ENCODE data around the gene MRPL44. TPM values are rescaled to one million over a fixed set of nuclear protein-coding genes. Genes with fewer than 3 reads are reported as not detected.

The MRPL44 gene
- total RNA-seq, 4 donors from 2014 or later = 16.2 to 29.9 (median 24.3) TPM

DNA sequence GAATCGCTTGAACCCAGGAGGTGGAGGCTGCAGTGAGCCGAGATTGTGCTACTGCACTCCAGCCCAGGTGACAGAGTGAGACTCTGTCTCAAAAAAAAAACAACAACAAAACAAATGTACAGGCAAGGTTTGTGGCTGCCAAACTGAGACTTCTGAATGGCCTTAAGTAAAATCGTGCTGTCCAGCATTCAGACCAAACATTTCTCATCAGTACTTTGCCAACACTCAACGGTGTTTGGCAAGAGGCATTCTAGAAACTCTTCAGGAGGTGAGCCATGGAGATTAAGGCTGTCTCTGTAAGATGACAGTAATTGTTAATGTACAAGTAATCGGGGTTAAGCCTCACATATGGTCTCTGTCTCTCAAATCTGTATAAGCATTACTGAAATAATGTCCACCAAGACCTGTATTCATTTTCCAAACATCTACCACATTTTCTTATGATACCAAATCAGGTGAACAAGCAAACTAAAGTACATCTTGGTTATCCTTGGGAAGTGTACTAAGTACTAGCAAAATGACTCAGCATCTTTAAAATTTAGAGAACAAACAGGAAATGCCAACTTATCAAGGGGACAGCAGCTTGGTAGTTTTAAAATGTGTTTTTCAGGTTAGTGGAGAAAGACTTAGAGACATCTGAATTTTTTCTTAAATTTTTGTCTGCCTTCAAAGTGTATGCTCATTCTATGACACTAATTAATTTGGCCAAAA, 52.5 kb downstream of the MRPL44 start:
- 88% methylated on average over 5 of the region's 5 CpGs for WGBS
- no peaks in the 10 kb centered on the region for H3K4me1 ChIP-seq
- H3K36me3 ChIP-seq = no peaks in the 10 kb centered on the region
- H3K9me3 ChIP-seq = no peaks in the 10 kb centered on the region
- H3K4me3 ChIP-seq = no peak overlapping the region
- no peak overlapping the region for H3K27ac ChIP-seq
- TF ChIP-seq EP300 (IDR thresholded peaks at IDR 0.05) (no peak), POLR2AphosphoS5 (IDR thresholded peaks at IDR 0.05) (no peak), POLR2A (IDR thresholded peaks at IDR 0.05) (no peak)
- TF ChIP-seq, protein P1, sequence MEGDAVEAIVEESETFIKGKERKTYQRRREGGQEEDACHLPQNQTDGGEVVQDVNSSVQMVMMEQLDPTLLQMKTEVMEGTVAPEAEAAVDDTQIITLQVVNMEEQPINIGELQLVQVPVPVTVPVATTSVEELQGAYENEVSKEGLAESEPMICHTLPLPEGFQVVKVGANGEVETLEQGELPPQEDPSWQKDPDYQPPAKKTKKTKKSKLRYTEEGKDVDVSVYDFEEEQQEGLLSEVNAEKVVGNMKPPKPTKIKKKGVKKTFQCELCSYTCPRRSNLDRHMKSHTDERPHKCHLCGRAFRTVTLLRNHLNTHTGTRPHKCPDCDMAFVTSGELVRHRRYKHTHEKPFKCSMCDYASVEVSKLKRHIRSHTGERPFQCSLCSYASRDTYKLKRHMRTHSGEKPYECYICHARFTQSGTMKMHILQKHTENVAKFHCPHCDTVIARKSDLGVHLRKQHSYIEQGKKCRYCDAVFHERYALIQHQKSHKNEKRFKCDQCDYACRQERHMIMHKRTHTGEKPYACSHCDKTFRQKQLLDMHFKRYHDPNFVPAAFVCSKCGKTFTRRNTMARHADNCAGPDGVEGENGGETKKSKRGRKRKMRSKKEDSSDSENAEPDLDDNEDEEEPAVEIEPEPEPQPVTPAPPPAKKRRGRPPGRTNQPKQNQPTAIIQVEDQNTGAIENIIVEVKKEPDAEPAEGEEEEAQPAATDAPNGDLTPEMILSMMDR (IDR thresholded peaks at IDR 0.05) = no peak
- H3K27me3 ChIP-seq = no peaks in the 10 kb centered on the region
- DNase-seq (ENCODE audit: low spot score in 2 of 2) = no peak

DNA sequence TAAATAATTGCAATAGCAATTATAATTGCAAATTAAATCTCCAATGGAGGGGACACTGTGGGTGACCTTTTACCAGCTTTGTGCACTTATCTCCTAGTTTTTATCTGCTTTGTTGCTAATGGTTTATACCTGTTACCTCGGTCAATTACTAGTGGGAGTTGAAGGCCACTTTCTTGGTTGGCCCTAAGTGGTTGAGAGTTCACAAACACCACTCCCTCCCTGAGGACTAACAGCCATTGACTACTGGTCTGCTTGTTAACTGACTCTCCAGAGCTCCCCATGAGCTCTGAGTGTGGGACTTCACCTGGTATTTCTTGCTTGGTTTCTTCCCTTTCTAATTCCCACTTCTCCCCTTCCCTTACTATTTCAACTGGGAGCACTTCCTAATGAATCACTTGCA, 54.6 kb downstream of the MRPL44 start:
- Histone ChIP-seq H3K9me3 (no peaks in the 10 kb centered on the region), H3K27ac (no peak overlapping the region), H3K4me1 (no peaks in the 10 kb centered on the region), H3K27me3 (no peaks in the 10 kb centered on the region), H3K4me3 (no peak overlapping the region), H3K36me3 (no peaks in the 10 kb centered on the region)
- no peak for DNase-seq (ENCODE audit: low spot score in 2 of 2)
- no peak for TF ChIP-seq EP300 (IDR thresholded peaks at IDR 0.05)
- TF ChIP-seq POLR2AphosphoS5 (IDR thresholded peaks at IDR 0.05) = no peak
- TF ChIP-seq, protein P1 (IDR thresholded peaks at IDR 0.05) = no peak
- no peak for TF ChIP-seq POLR2A (IDR thresholded peaks at IDR 0.05)
- WGBS = 79% methylated on average over 1 of the region's 1 CpG

DNA sequence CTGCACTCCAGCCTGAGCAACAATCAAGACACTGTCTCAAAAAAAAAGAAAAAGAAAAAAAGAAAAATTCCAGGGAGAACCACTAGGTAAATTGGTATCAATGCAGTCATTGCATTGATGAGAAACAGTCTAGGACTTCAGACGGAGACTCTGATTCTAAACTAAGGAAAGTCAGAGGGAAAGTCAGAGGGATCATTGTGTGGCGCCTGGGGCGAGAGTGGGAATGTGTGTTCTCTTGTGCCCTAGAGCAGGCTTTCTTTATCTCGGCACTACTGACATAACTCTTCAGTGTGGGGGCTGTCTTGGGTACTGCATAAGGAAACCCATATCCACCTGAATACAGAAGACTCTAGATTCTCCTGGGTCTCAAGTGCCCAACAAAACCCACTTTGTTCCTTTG, 57.1 kb downstream of the MRPL44 start:
- Histone ChIP-seq H3K27me3 (no peaks in the 10 kb centered on the region), H3K9me3 (no peaks in the 10 kb centered on the region), H3K4me1 (no peaks in the 10 kb centered on the region), H3K36me3 (no peaks in the 10 kb centered on the region), H3K4me3 (no peak overlapping the region), H3K27ac (no peak overlapping the region)
- TF ChIP-seq POLR2A (IDR thresholded peaks at IDR 0.05) (no peak), POLR2AphosphoS5 (IDR thresholded peaks at IDR 0.05) (no peak), EP300 (IDR thresholded peaks at IDR 0.05) (no peak)
- TF ChIP-seq, protein P1 (IDR thresholded peaks at IDR 0.05) = no peak
- 90% methylated on average over 4 of the region's 4 CpGs for WGBS
- no peak for DNase-seq (ENCODE audit: low spot score in 2 of 2)

DNA sequence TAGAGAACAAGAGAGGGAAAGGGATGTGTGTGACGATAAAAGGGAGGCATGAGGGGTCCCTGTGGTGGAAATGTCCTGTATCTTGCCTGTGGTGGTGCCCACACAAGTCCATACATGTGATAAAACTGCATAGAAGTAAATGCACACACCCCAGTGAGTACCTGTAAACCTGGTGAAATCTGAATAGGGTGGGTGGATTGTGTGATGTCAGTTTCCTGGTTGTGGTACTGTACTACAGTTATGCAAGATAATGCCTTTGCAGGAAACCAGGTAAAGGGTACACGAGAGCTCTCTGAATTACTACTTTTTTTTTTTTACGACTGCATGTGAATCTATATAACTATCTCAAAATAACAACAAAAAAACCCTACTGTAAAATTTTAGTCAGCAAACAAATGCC, 59.7 kb downstream of the MRPL44 start:
- no peak overlapping the region for H3K4me3 ChIP-seq
- no peak for TF ChIP-seq EP300 (IDR thresholded peaks at IDR 0.05)
- TF ChIP-seq POLR2A (IDR thresholded peaks at IDR 0.05) = no peak
- TF ChIP-seq, protein P1 (IDR thresholded peaks at IDR 0.05) = no peak
- TF ChIP-seq POLR2AphosphoS5 (IDR thresholded peaks at IDR 0.05) = no peak
- H3K9me3 ChIP-seq = no peaks in the 10 kb centered on the region
- H3K36me3 ChIP-seq = no peaks in the 10 kb centered on the region
- no peaks in the 10 kb centered on the region for H3K27me3 ChIP-seq
- H3K27ac ChIP-seq = no peak overlapping the region
- no peak for DNase-seq (ENCODE audit: low spot score in 2 of 2)
- H3K4me1 ChIP-seq = no peaks in the 10 kb centered on the region
- 75% methylated on average over 3 of the region's 3 CpGs for WGBS

Other genes with a start within 250 kb of the MRPL44 start
- 1 to 10 TPM in 3 of 4 donors, under 1 TPM in 1; 0.72 to 8.4 (median 3.1) TPM for gene AP1S3, start 119.9 kb upstream of the MRPL44 start, total RNA-seq
- 10 to 100 TPM; 20.2 to 39.8 (median 32.6) TPM for gene WDFY1, start 12.1 kb upstream of the MRPL44 start, total RNA-seq
- 10 to 100 TPM in 2 of 4 donors, 1 to 10 TPM in 2; 7.0 to 16.5 (median 10.0) TPM for gene SERPINE2, start 81.8 kb downstream of the MRPL44 start, total RNA-seq